Fibroblast of villous mesenchyme (primary cell): ENCODE measurements around the gene BEND5. TPM values are rescaled to one million over a fixed set of nuclear protein-coding genes. Genes with fewer than 3 reads are reported as not detected.

Experiments used
- DNase-seq: peaks from one replicate; pipeline ENCODE4 v3.0.0-alpha.2; 2010; ENCODE audit warnings: low read depth
- H3K4me3 ChIP-seq: 2 replicates; pipeline ENCODE4 v1.5.1; 2011; ENCODE audit warnings: low read depth, mild to moderate bottlenecking, low read length
- CTCF ChIP-seq: IDR thresholded peaks from 2 replicates; pipeline ENCODE4 v1.5.1; 2012; ENCODE audit warnings: low read depth, mild to moderate bottlenecking, low read length; ENCODE audit not compliant: insufficient read depth
- total RNA-seq: library from RNA; depleted of rRNA; stranded (reverse); fragments of >200 nt; gene quantifications from 2 replicates; pipeline ENCODE4 v1.2.3, GENCODE V29; 2012

Gene BEND5
- total RNA-seq, 1 donor: not detected

- no peak for TF ChIP-seq CTCF
- no peak overlapping the region for H3K4me3 ChIP-seq
- no peak for DNase-seq
Observed at GRCh38 chr1:48741380-48741779, 35.3 kb downstream of the BEND5 start.

GRCh38 chr1:48740621-48741020 is 36.1 kb downstream of the BEND5 start:
- H3K4me3 ChIP-seq: no peak overlapping the region
- no peak for TF ChIP-seq CTCF
- DNase-seq: no peak

GRCh38 chr1:48739091-48739490 is 37.6 kb downstream of the BEND5 start:
- TF ChIP-seq CTCF: no peak
- H3K4me3 ChIP-seq: no peak overlapping the region
- DNase-seq: no peak

GRCh38 chr1:48738356-48738755 is 38.3 kb downstream of the BEND5 start:
- TF ChIP-seq CTCF: no peak
- no peak for DNase-seq
- H3K4me3 ChIP-seq: no peak overlapping the region

- no peak for TF ChIP-seq CTCF
- DNase-seq: no peak
- no peak overlapping the region for H3K4me3 ChIP-seq
Observed at GRCh38 chr1:48735796-48736195, 40.9 kb downstream of the BEND5 start.

- no peak for TF ChIP-seq CTCF
- H3K4me3 ChIP-seq: no peak overlapping the region
- DNase-seq: no peak
Observed at GRCh38 chr1:48730164-48730910, 46.4 kb downstream of the BEND5 start.

GRCh38 chr1:48728584-48728983 is 48.1 kb downstream of the BEND5 start:
- DNase-seq: no peak
- no peak for TF ChIP-seq CTCF
- H3K4me3 ChIP-seq: no peak overlapping the region
